DND-41 (cell line): Measurements from ENCODE around the gene DRAM1.

ENCODE experiments used
- ATAC-seq: fragments of 200-7000 bp; cut with Tn5 transposase; 3 replicates; pipeline ENCODE4 v1.9.1; 2021; ENCODE audit warnings: low read depth; ENCODE audit not compliant: insufficient read depth
- DNase-seq: peaks from one replicate; pipeline ENCODE4 v3.0.0-alpha.2; 2020
- H2AFZ ChIP-seq: 2 replicates; pipeline ENCODE4 v1.6.0; 2012; ENCODE audit warnings: low read depth, low read length
- H3K27ac ChIP-seq: 2 replicates; pipeline ENCODE4 v1.5.1; 2012; ENCODE audit warnings: low read length, inconsistent platforms
- H3K27me3 ChIP-seq: fragments of 200-600 bp; sonication (generic); 2 replicates; pipeline ENCODE4 v1.6.0; 2012; ENCODE audit warnings: low read length, mild to moderate bottlenecking, inconsistent platforms; ENCODE audit not compliant: insufficient read depth, poor library complexity
- H3K36me3 ChIP-seq: 2 replicates; pipeline ENCODE4 v1.5.1; 2012; ENCODE audit warnings: low read length, inconsistent platforms; ENCODE audit not compliant: insufficient read depth
- H3K4me1 ChIP-seq: 2 replicates; pipeline ENCODE4 v1.5.1; 2012; ENCODE audit warnings: mild to moderate bottlenecking, low read length; ENCODE audit not compliant: insufficient read depth
- H3K4me2 ChIP-seq: 2 replicates; pipeline ENCODE4 v1.6.0; 2012; ENCODE audit warnings: mild to moderate bottlenecking, moderate library complexity, low read length, inconsistent platforms; ENCODE audit not compliant: insufficient read depth
- H3K4me3 ChIP-seq, 2 experiments: fragments of 200-600 bp in 1 of 2; shearing (Covaris generic) in 1 of 2; 2 replicates each; pipeline ENCODE4 v1.5.1; 2012 to 2016; ENCODE audit warnings: inconsistent platforms in 2 of 2, low read length in 2 of 2, mild to moderate bottlenecking in 2 of 2, low read depth in 1 of 2, moderate library complexity in 1 of 2
- H3K79me2 ChIP-seq: 2 replicates; pipeline ENCODE4 v1.6.0; 2012; ENCODE audit warnings: low read length, inconsistent platforms; ENCODE audit not compliant: insufficient read depth
- H3K9ac ChIP-seq: 2 replicates; pipeline ENCODE4 v1.6.0; 2012; ENCODE audit warnings: low read depth, mild to moderate bottlenecking, inconsistent platforms, low read length, moderate library complexity
- H3K9me3 ChIP-seq: 2 replicates; pipeline ENCODE4 v1.5.1; 2012; ENCODE audit warnings: low read length, moderate library complexity, mild to moderate bottlenecking, inconsistent platforms; ENCODE audit not compliant: insufficient read depth, severe bottlenecking
- H4K20me1 ChIP-seq: 2 replicates; pipeline ENCODE4 v1.6.0; 2012; ENCODE audit warnings: low read length; ENCODE audit not compliant: insufficient read depth
- EZH2 ChIP-seq: IDR thresholded peaks from 3 replicates; pipeline ENCODE4 v1.6.1; 2012; ENCODE audit warnings: borderline replicate concordance, low read depth, mild to moderate bottlenecking, moderate library complexity, low read length, inconsistent platforms; ENCODE audit not compliant: severe bottlenecking
- TF ChIP-seq, protein P1 (sequence below): IDR thresholded peaks from 2 replicates; pipeline ENCODE4 v1.5.1; 2012; ENCODE audit warnings: borderline replicate concordance, low read length, moderate library complexity, mild to moderate bottlenecking; ENCODE audit not compliant: poor library complexity, severe bottlenecking; ENCODE audit errors: extremely low read depth

Gene DRAM1

DNA sequence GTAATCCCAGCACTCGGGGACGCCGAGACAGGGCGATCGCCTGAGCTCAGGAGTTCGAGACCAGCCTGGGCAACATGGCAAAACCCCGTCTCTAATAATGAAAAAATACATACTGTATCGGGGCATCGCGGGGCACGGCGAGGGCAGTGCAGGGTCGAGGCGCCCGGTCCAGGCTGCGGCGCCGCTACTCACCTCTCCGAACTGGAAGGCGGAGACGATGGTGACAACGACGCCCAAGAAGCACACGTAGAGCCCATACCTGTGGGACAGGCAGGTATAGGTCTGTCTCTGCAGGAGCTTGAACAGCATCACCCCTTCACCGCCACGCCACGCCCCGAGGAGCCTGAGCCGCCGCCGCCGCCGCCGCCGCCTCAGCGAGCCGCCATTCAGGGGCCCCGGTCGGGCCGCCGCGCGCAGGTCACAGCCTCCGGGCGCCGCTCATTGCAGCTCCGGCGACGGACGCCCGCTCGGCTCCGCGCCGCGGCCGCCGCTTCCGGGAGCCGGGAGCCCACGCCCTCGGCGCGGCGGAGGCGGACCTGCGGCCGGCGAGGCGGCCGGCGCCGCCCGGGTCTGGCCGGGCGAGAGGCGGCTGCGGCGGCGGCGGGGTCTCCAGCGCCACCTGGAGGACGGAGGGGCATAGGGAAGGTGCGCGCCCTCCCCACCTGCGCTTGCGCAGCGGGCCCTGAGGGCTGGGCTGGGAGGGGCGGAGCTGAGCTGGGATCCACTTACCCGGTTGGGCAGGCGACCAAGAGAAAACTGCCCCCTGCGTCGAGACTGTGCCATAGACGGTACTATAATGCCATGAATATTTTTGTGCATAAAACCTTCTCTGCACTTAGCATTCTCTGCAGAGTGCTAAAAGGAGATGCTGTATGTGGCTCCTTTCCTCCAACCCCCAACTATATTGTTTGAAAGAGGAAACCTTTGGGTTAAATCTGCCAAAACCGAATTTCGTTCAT lies 46.7 kb upstream of the DRAM1 start, which contains the start of gene GNPTAB:
TSS of gene GNPTAB (minus strand) at position 593 of the 959 bp plus-strand sequence. CDS start at position 309, 284 bp downstream.
- peak within 1 kb of the TSS; percentile 85 for H3K27ac ChIP-seq
- ATAC-seq: peak; percentile 93
- H3K9me3 ChIP-seq: no peaks in the 10 kb centered on the region

DNA sequence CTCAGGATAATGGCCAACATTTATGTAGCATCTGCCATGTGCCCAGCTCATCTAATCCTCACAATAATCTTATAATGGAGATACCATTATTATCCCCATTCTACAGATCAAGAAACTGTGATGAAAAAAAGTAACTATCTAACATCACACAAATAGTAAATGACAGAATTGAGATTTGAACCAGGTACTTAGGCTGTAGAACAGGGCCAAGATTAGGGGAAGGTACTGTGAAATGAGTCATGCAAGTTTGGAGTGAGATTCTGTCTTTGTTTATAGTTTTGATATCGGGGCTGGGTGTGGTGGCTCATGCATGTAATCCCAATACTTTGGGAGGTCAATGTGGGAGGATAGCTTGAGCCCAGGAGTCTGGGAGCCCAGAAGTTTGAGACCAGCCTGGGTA lies 45.4 kb upstream of the DRAM1 start:
- H2AFZ ChIP-seq: 0 out of 2 replicates have a peak overlapping the region, but pooled peaks have one; percentile 78
- no peak for DNase-seq
- no peak overlapping the region for H3K9ac ChIP-seq
- H3K4me2 ChIP-seq: no peak overlapping the region
- no peak for TF ChIP-seq EZH2
- TF ChIP-seq, protein P1, sequence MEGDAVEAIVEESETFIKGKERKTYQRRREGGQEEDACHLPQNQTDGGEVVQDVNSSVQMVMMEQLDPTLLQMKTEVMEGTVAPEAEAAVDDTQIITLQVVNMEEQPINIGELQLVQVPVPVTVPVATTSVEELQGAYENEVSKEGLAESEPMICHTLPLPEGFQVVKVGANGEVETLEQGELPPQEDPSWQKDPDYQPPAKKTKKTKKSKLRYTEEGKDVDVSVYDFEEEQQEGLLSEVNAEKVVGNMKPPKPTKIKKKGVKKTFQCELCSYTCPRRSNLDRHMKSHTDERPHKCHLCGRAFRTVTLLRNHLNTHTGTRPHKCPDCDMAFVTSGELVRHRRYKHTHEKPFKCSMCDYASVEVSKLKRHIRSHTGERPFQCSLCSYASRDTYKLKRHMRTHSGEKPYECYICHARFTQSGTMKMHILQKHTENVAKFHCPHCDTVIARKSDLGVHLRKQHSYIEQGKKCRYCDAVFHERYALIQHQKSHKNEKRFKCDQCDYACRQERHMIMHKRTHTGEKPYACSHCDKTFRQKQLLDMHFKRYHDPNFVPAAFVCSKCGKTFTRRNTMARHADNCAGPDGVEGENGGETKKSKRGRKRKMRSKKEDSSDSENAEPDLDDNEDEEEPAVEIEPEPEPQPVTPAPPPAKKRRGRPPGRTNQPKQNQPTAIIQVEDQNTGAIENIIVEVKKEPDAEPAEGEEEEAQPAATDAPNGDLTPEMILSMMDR: no peak
- no peaks in the 10 kb centered on the region for H3K9me3 ChIP-seq
- no peak overlapping the region for H3K27ac ChIP-seq
- no peaks in the 10 kb centered on the region; the same call in 1 of the 2 replicates for H3K36me3 ChIP-seq
- H3K4me1 ChIP-seq: peaks cover 38% of the 10 kb centered on the region
- H3K79me2 ChIP-seq: peaks cover 36% of the 10 kb centered on the region
- no peak overlapping the region for H3K4me3 ChIP-seq
- ATAC-seq: no peak
- H4K20me1 ChIP-seq: no peaks in the 10 kb centered on the region
- H3K27me3 ChIP-seq: no peaks in the 10 kb centered on the region

More for the DNA sequence above, 46.7 kb upstream of the DRAM1 start, which contains the start of gene GNPTAB:
- Histone ChIP-seq H3K4me3 (peak within 1 kb of the TSS; percentile 73 to 94; a peak in 3 of 4 replicates), H3K79me2 (peaks cover 50% of the 10 kb centered on the region), H3K27me3 (no peaks in the 10 kb centered on the region), H4K20me1 (no peaks in the 10 kb centered on the region), H3K4me2 (peak within 1 kb of the TSS; percentile 78), H3K4me1 (peaks cover 50% of the 10 kb centered on the region), H3K36me3 (no peaks in the 10 kb centered on the region; the same call in 1 of the 2 replicates), H2AFZ (peak within 1 kb of the TSS; percentile 92), H3K9ac (peak within 1 kb of the TSS; percentile 81)
- DNase-seq: peak; percentile 95
- TF ChIP-seq EZH2: no peak
- TF ChIP-seq, protein P1: peak; percentile 82

GRCh38 chr12:101838628-101839323 lies 38.6 kb upstream of the DRAM1 start:
- peaks cover 18% of the 10 kb centered on the region for H3K4me1 ChIP-seq
- peak overlapping the region; percentile 2; the same call in 1 of the 2 replicates for H3K9ac ChIP-seq
- no peaks in the 10 kb centered on the region for H3K79me2 ChIP-seq
- peak; percentile 78 for ATAC-seq
- peak overlapping the region; percentile 79 for H3K27ac ChIP-seq
- no peak overlapping the region for H3K4me3 ChIP-seq
- H2AFZ ChIP-seq: 0 out of 2 replicates have a peak overlapping the region, but pooled peaks have one; percentile 14
- H3K27me3 ChIP-seq: no peaks in the 10 kb centered on the region
- H3K4me2 ChIP-seq: peak overlapping the region; percentile 57
- no peaks in the 10 kb centered on the region for H3K36me3 ChIP-seq
- no peaks in the 10 kb centered on the region for H4K20me1 ChIP-seq
- peak; percentile 32 for DNase-seq
- no peak for TF ChIP-seq EZH2
- TF ChIP-seq, protein P1: no peak
- H3K9me3 ChIP-seq: no peaks in the 10 kb centered on the region
